GM20000 (cell line): ENCODE data around the gene DOCK11.

Source experiments
- DNase-seq: peaks from one replicate; pipeline ENCODE4 v3.0.0; 2012; ENCODE audit warnings: low spot score
- CTCF ChIP-seq: IDR thresholded peaks from 2 replicates; pipeline ENCODE4 v1.5.1; 2012; ENCODE audit warnings: mild to moderate bottlenecking, control low read depth; ENCODE audit errors: extremely low read depth, missing control alignments

Gene DOCK11

GRCh38 chrX:118594697-118595420 is 99.2 kb downstream of the DOCK11 start:
- TF ChIP-seq CTCF: no peak
- DNase-seq: no peak

GRCh38 chrX:118595501-118596042 is 100.0 kb downstream of the DOCK11 start:
- TF ChIP-seq CTCF: no peak
- no peak for DNase-seq

- no peak for TF ChIP-seq CTCF
- no peak for DNase-seq
Observed at GRCh38 chrX:118596390-118596789, 100.8 kb downstream of the DOCK11 start.

- peak; percentile 42 for TF ChIP-seq CTCF
- peak; percentile 8 for DNase-seq
Observed at GRCh38 chrX:118603981-118604380, 108.4 kb downstream of the DOCK11 start.

GRCh38 chrX:118612290-118612689 is 116.7 kb downstream of the DOCK11 start:
- TF ChIP-seq CTCF: no peak
- DNase-seq: no peak

- TF ChIP-seq CTCF: no peak
- DNase-seq: no peak
Observed at GRCh38 chrX:118614150-118614549, 118.5 kb downstream of the DOCK11 start.

GRCh38 chrX:118615141-118615540 is 119.5 kb downstream of the DOCK11 start:
- TF ChIP-seq CTCF: no peak
- DNase-seq: no peak
